K562 (cell line): ENCODE results near the gene PTTG1IP.

Source experiments
- JUN ChIP-seq, 2 experiments: sonication (generic) in 1 of 2; formaldehyde crosslinking in 1 of 2; IDR thresholded peaks; 2 replicates each; pipeline versions ENCODE4 v1.6.1 to v1.8.0; 2012 to 2022; ENCODE audit warnings: borderline replicate concordance in 2 of 2, mild to moderate bottlenecking in 2 of 2, improper control_type of control experiment in 1 of 2, low read depth in 1 of 2, low read length in 1 of 2, missing genetic modification reagents in 1 of 2
- TAF15 ChIP-seq: fragments of 200-400 bp; formaldehyde crosslinking; IDR thresholded peaks from 2 replicates; pipeline ENCODE4 v1.6.1; 2017; ENCODE audit warnings: mild to moderate bottlenecking, low read depth, low read length, moderate library complexity
- TF ChIP-seq, protein P1 (sequence below), 3 experiments: IDR thresholded peaks in 2 of 3; conservative IDR thresholded peaks in 1 of 3; 2 replicates each; pipeline ENCODE4 v1.5.1; 2011 to 2012; ENCODE audit warnings: low read length in 3 of 3, mild to moderate bottlenecking in 3 of 3, control low read depth in 2 of 3, improper control_type of control experiment in 1 of 3, inconsistent platforms in 1 of 3, low read depth in 1 of 3, mixed read lengths in 1 of 3, moderate library complexity in 1 of 3; ENCODE audit not compliant: insufficient read depth in 2 of 3
- TF ChIP-seq, protein P2 (sequence below): sonication (generic); formaldehyde crosslinking; IDR thresholded peaks from 2 replicates; pipeline ENCODE4 v1.8.0; 2022; ENCODE audit warnings: mild to moderate bottlenecking, missing genetic modification reagents
- TF ChIP-seq, protein P3 (sequence below): fragments of 250-450 bp; sonication (Bioruptor Pico); IDR thresholded peaks from 2 replicates; pipeline ENCODE4 v1.4.0; 2020; ENCODE audit warnings: mild to moderate bottlenecking, moderate library complexity
- TF ChIP-seq, protein P4 (sequence below): fragments of 450-650 bp; formaldehyde crosslinking; IDR thresholded peaks from 2 replicates; pipeline ENCODE4 v1.4.0; 2022; ENCODE audit warnings: mild to moderate bottlenecking, moderate library complexity

DNA sequence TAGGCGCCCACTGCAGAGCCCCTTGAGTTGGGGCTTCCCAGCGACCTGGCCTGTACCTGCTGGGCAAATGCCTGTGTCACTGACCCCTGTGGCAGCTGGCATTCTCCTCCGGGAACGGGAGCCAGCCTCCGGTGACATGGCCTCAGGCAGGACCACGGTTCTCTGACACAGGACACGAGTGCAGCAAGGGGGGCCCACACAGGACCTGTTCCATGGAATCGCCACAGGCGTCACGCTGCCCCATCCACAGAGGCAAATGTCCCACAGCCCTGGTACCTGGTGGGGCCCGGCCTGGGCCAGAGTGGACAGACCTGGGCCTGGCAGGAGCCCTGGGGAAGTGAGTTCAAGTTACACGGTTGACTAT, 44.6 kb upstream of the PTTG1IP start:
- TF ChIP-seq, protein P1, sequence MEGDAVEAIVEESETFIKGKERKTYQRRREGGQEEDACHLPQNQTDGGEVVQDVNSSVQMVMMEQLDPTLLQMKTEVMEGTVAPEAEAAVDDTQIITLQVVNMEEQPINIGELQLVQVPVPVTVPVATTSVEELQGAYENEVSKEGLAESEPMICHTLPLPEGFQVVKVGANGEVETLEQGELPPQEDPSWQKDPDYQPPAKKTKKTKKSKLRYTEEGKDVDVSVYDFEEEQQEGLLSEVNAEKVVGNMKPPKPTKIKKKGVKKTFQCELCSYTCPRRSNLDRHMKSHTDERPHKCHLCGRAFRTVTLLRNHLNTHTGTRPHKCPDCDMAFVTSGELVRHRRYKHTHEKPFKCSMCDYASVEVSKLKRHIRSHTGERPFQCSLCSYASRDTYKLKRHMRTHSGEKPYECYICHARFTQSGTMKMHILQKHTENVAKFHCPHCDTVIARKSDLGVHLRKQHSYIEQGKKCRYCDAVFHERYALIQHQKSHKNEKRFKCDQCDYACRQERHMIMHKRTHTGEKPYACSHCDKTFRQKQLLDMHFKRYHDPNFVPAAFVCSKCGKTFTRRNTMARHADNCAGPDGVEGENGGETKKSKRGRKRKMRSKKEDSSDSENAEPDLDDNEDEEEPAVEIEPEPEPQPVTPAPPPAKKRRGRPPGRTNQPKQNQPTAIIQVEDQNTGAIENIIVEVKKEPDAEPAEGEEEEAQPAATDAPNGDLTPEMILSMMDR (IDR thresholded peaks at IDR 0.05 in 2 of 3, conservative IDR thresholded peaks at IDR 0.05 in 1 of 3; ENCODE audit: insufficient read depth in 2 of 3, low read depth in 1 of 3, low read length in 3 of 3), result no peak
- TF ChIP-seq, protein P2, sequence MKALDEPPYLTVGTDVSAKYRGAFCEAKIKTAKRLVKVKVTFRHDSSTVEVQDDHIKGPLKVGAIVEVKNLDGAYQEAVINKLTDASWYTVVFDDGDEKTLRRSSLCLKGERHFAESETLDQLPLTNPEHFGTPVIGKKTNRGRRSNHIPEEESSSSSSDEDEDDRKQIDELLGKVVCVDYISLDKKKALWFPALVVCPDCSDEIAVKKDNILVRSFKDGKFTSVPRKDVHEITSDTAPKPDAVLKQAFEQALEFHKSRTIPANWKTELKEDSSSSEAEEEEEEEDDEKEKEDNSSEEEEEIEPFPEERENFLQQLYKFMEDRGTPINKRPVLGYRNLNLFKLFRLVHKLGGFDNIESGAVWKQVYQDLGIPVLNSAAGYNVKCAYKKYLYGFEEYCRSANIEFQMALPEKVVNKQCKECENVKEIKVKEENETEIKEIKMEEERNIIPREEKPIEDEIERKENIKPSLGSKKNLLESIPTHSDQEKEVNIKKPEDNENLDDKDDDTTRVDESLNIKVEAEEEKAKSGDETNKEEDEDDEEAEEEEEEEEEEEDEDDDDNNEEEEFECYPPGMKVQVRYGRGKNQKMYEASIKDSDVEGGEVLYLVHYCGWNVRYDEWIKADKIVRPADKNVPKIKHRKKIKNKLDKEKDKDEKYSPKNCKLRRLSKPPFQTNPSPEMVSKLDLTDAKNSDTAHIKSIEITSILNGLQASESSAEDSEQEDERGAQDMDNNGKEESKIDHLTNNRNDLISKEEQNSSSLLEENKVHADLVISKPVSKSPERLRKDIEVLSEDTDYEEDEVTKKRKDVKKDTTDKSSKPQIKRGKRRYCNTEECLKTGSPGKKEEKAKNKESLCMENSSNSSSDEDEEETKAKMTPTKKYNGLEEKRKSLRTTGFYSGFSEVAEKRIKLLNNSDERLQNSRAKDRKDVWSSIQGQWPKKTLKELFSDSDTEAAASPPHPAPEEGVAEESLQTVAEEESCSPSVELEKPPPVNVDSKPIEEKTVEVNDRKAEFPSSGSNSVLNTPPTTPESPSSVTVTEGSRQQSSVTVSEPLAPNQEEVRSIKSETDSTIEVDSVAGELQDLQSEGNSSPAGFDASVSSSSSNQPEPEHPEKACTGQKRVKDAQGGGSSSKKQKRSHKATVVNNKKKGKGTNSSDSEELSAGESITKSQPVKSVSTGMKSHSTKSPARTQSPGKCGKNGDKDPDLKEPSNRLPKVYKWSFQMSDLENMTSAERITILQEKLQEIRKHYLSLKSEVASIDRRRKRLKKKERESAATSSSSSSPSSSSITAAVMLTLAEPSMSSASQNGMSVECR (CRISPR knock-in tag), result no peak
- TF ChIP-seq, protein P3, sequence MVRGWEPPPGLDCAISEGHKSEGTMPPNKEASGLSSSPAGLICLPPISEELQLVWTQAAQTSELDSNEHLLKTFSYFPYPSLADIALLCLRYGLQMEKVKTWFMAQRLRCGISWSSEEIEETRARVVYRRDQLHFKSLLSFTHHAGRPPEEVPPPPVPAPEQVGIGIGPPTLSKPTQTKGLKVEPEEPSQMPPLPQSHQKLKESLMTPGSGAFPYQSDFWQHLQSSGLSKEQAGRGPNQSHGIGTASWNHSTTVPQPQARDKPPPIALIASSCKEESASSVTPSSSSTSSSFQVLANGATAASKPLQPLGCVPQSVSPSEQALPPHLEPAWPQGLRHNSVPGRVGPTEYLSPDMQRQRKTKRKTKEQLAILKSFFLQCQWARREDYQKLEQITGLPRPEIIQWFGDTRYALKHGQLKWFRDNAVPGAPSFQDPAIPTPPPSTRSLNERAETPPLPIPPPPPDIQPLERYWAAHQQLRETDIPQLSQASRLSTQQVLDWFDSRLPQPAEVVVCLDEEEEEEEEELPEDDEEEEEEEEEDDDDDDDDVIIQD (CRISPR knock-in tag), result no peak
- TF ChIP-seq JUN (IDR thresholded peaks at IDR 0.05; ENCODE audit: borderline replicate concordance, low read depth, low read length), result no peak
- TF ChIP-seq JUN (CRISPR knock-in tag; IDR thresholded peaks at IDR 0.05; ENCODE audit: borderline replicate concordance), result no peak
- TF ChIP-seq TAF15, result no peak
- TF ChIP-seq, protein P4, sequence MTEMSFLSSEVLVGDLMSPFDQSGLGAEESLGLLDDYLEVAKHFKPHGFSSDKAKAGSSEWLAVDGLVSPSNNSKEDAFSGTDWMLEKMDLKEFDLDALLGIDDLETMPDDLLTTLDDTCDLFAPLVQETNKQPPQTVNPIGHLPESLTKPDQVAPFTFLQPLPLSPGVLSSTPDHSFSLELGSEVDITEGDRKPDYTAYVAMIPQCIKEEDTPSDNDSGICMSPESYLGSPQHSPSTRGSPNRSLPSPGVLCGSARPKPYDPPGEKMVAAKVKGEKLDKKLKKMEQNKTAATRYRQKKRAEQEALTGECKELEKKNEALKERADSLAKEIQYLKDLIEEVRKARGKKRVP, result no peak
